Measurements from ENCODE around the gene ZNF428. TPM values are rescaled to one million over a fixed set of nuclear protein-coding genes. Genes with fewer than 3 reads are reported as not detected.

ZNF428 gene
- total and polyA plus RNA-seq, 2 of the 8 experiments (the other 6 are each of a cell fraction or from before 2014, with no cell fraction given), result 7.8 to 16.7 TPM

DNA sequence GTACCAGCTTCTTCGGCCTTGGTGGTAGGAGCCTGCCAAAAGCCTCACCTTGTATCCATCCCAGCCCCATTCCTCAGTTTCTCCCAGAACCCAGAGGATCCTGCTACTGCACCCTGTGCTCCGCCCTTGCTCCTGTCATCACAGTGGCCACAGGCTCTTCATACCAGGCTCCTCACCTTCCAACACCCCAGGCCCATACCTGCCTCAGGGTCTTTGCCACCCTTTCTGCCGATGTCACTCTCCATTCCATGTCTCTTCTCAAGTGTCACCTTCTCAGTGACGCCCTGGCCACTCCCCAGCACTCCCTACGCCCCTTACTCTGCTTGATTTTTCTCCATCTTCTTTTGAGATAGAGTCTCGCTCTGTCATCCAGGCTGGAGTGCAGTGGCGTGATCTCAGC lies 9.6 kb downstream of the ZNF428 start:
- no peak overlapping the region for H3K23ac ChIP-seq (ENCODE audit: insufficient read length)
- no peak overlapping the region for H2BK120ac ChIP-seq (replicated peaks; ENCODE audit: low read depth, low read length)
- H4K91ac ChIP-seq (replicated peaks; ENCODE audit: insufficient read length, low read length), result no peak overlapping the region
- DNase-seq (ENCODE audit: low read depth in 1 of 2, low spot score in 2 of 2) (no peak), FAIRE-seq (no peak)
- no peak overlapping the region for H3K4ac ChIP-seq (replicated peaks; ENCODE audit: insufficient read length, low read depth, low read length)
- 83% methylated on average over 7 of the region's 7 CpGs; no CpG with 5 or more reads in 1 of the 2 experiments for WGBS, 2 experiments (ENCODE audit: extremely low coverage in 1 of 2, insufficient coverage in 1 of 2, insufficient read length in 1 of 2, insufficient replicate concordance in 2 of 2, low coverage in 1 of 2, low lambda C conversion rate in 2 of 2, missing lambda C conversion rate in 1 of 2)
- H3K14ac ChIP-seq (ENCODE audit: insufficient read length), result no peak overlapping the region
- no peaks in the 10 kb centered on the region; the same call in 1 of the 2 replicates for H3K23me2 ChIP-seq (ENCODE audit: low read depth, low read length)
- no peak overlapping the region for H2BK12ac ChIP-seq (ENCODE audit: low read depth, low read length)
- no peaks in the 10 kb centered on the region; a peak in 1 of 4 replicates for H3K9me3 ChIP-seq (ENCODE audit: insufficient read depth in 2 of 2, low read depth in 1 of 2, low read length in 1 of 2)
- ChIA-PET POLR2A (ENCODE audit: partially characterized antibody) (interaction anchor here (0.6 to 1.3 kb wide), 3 partner anchors 11 to 40 kb away, joined by 3 read pairs; no protein-coding TSS in a partner anchor), CTCF (ENCODE audit: partially characterized antibody) (interaction anchor here (0.5 to 1.7 kb wide), 4 partner anchors 16 to 119 kb away, joined by 3 to 4 read pairs (median 3); no protein-coding TSS in a partner anchor)
- H3K4me2 ChIP-seq (ENCODE audit: insufficient read depth in 1 of 2, low read depth in 2 of 2, low read length in 2 of 2), result no peak overlapping the region
- H4K20me1 ChIP-seq (replicated peaks in 1 of 2; ENCODE audit: control insufficient read depth in 1 of 2, insufficient read depth in 2 of 2, low read length in 2 of 2), result peaks cover 0 to 9% of the 10 kb centered on the region in 2 experiments
- no peaks in the 10 kb centered on the region for H3K79me2 ChIP-seq (ENCODE audit: control insufficient read depth in 1 of 2, insufficient read depth in 2 of 2, low read length in 2 of 2)
- no peak overlapping the region for H3K27ac ChIP-seq (ENCODE audit: low read depth, low read length)
- no peaks in the 10 kb centered on the region for H3K4me1 ChIP-seq (replicated peaks in 1 of 4; ENCODE audit: control insufficient read depth in 3 of 4, insufficient read depth in 4 of 4, low read length in 3 of 4)
- no peak overlapping the region for H4K8ac ChIP-seq (ENCODE audit: extremely low read depth, insufficient read depth, low read length)
- no peak overlapping the region for H3K4me3 ChIP-seq (ENCODE audit: extremely low read depth in 1 of 4, insufficient read depth in 2 of 4, low read depth in 3 of 4, low read length in 4 of 4)
- H3K27me3 ChIP-seq (replicated peaks in 1 of 4; ENCODE audit: control insufficient read depth in 3 of 4, extremely low read depth in 1 of 4, insufficient read depth in 3 of 4, low read length in 3 of 4), result no peaks in the 10 kb centered on the region
- H2BK20ac ChIP-seq (ENCODE audit: low read length), result no peak overlapping the region
- no peak overlapping the region for H4K5ac ChIP-seq (ENCODE audit: insufficient read length, low read depth, low read length)
- H2AFZ ChIP-seq (ENCODE audit: low read length), result no peak overlapping the region
- no peak overlapping the region for H2BK15ac ChIP-seq (ENCODE audit: low read length)
- no peak overlapping the region for H3K56ac ChIP-seq (replicated peaks; ENCODE audit: insufficient read length, low read depth, low read length)
- peaks cover 5% of the 10 kb centered on the region; the same call in 1 of the 2 replicates for H3K79me1 ChIP-seq (ENCODE audit: low read depth, low read length)
- H2BK5ac ChIP-seq (ENCODE audit: low read depth, low read length), result no peak overlapping the region
- H3K9ac ChIP-seq (replicated peaks in 1 of 4; ENCODE audit: extremely low read depth in 1 of 4, low read depth in 3 of 4, low read length in 3 of 4), result no peak overlapping the region
- peaks cover 0 to 4% (median 1%) of the 10 kb centered on the region in 4 experiments; a peak in 2 of 8 replicates for H3K36me3 ChIP-seq (ENCODE audit: control insufficient read depth in 2 of 4, insufficient read depth in 4 of 4, low read length in 3 of 4)
- no peak overlapping the region for H3K18ac ChIP-seq (ENCODE audit: extremely low read depth, low read length)
- H2AK5ac ChIP-seq (ENCODE audit: low read depth, low read length), result no peak overlapping the region
- TF ChIP-seq ASH2L (IDR thresholded peaks at IDR 0.05; ENCODE audit: low read length), result no peak
- TF ChIP-seq TEAD4 (IDR thresholded peaks at IDR 0.05; ENCODE audit: low read depth, low read length), result no peak
- TF ChIP-seq E2F6 (IDR thresholded peaks at IDR 0.05), result no peak
- no peak for TF ChIP-seq KDM4A (IDR thresholded peaks at IDR 0.05; ENCODE audit: low read depth, low read length, severe bottlenecking)
